ENCODE data around the gene ZBTB17.

GRCh38 chr1:16022393-16022792 is 46.5 kb upstream of the ZBTB17 start:
- no peak for TF ChIP-seq CTCF (conservative IDR thresholded peaks at IDR 0.05; ENCODE audit: low read length)
- no peak for TF ChIP-seq EZH2phosphoT487 (IDR thresholded peaks at IDR 0.05; ENCODE audit: borderline replicate concordance, low read depth, low read length)

Measured in OCI-LY7 (cell line).